ENCODE measurements around the gene AFF3.

Gene AFF3

DNA sequence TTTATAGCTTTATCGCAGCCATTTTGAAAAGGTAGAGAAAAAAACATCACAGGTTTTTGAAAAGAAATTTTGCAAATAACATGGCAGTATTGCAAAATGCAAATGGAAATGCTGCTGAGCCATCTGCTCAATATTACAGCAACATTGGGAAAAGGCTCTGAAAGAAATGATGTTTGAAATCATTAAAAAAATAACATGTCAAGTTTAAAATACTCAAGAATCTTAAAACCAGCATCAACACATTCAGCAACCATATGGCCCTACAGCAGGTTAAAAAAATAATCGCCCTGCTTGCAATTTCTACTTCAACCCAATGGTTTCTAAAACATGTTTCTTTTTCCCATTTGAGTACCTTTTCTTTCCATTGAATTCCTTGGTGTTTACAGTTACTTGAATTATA is 289.4 kb downstream of the AFF3 start:
- DNase-seq (ENCODE audit: extremely low spot score), result no peak
- ChIA-PET POLR2A (no interaction called here), CTCF (interaction anchor here (0.6 kb wide), 1 partner anchor 225 kb away, joined by 3 read pairs; no protein-coding TSS in a partner anchor)
- no peak for TF ChIP-seq LEF1 (IDR thresholded peaks at IDR 0.05; ENCODE audit: borderline replicate concordance)

DNA sequence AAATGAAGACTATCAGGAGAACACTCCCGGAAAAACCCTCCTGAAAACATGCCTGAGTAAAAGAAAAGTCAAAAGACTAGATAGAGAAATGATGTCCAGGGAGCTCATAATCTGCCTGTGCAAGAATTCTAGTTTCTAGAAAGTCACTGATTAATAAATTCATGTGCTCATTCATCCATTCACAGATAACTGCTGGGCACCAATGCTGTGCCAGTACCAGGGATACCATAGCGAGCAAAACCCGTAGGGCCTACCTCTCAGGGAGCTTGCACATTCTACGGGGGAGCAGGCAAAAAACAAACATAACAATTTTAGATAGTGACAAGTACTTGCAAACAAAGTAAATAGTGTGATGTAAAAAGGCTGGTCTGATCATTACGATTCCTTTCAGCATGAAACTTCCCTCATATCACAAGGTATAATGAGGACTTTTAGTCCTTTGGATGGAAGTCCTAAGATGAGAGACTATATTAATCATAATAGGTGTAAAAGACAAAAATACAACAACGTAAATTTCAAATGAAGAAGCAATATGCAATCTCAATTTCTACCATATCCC is 289.9 kb downstream of the AFF3 start:
- POLR2A ChIA-PET, result no interaction called here
- TF ChIP-seq CTBP1 (IDR thresholded peaks at IDR 0.05; ENCODE audit: borderline replicate concordance) (no peak), TARDBP (IDR thresholded peaks at IDR 0.05) (no peak), ELF4 (IDR thresholded peaks at IDR 0.05) (no peak), SP1 (IDR thresholded peaks at IDR 0.05) (no peak), NFRKB (IDR thresholded peaks at IDR 0.05) (no peak), ZNF384 (IDR thresholded peaks at IDR 0.05) (no peak), FOXM1 (IDR thresholded peaks at IDR 0.05; ENCODE audit: borderline replicate concordance) (no peak), ARNT (IDR thresholded peaks at IDR 0.05) (no peak), FOXK2 (IDR thresholded peaks at IDR 0.05) (no peak), FOXA1 (IDR thresholded peaks at IDR 0.05) (no peak), SUZ12 (IDR thresholded peaks at IDR 0.05) (no peak), BHLHE40 (IDR thresholded peaks at IDR 0.05; ENCODE audit: borderline replicate concordance) (no peak), HDGF (IDR thresholded peaks at IDR 0.05; ENCODE audit: borderline replicate concordance) (no peak), L3MBTL2 (conservative IDR thresholded peaks at IDR 0.05) (no peak), LEF1 (IDR thresholded peaks at IDR 0.05; ENCODE audit: borderline replicate concordance) (no peak)
- TF ChIP-seq, protein P1, sequence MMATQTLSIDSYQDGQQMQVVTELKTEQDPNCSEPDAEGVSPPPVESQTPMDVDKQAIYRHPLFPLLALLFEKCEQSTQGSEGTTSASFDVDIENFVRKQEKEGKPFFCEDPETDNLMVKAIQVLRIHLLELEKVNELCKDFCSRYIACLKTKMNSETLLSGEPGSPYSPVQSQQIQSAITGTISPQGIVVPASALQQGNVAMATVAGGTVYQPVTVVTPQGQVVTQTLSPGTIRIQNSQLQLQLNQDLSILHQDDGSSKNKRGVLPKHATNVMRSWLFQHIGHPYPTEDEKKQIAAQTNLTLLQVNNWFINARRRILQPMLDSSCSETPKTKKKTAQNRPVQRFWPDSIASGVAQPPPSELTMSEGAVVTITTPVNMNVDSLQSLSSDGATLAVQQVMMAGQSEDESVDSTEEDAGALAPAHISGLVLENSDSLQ (IDR thresholded peaks at IDR 0.05), result no peak
- CTCF ChIA-PET, result interaction anchor here (0.6 kb wide), 1 partner anchor 226 kb away, joined by 3 read pairs; no protein-coding TSS in a partner anchor
- no peak for DNase-seq (ENCODE audit: extremely low spot score)

DNA sequence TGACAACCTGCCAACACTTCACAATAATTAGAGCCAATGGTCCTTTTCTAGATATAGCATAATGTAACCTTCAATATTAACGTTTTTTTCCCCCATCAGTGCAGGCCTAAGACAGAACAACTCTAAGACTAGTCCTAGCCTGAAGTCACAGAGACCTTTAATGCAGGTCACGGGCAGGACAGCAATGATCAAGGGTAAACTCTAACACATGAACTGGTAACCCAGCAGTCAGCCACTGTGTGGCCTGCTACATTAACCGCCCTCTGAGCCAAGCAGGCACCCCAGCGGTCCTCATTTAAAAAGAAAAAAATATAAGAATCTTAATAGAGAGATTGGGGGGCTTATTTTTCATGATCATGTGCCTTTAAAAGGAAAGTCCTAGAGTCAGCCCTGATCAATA is 290.6 kb downstream of the AFF3 start:
- TF ChIP-seq HDGF (IDR thresholded peaks at IDR 0.05; ENCODE audit: borderline replicate concordance) (no peak), FOXK2 (IDR thresholded peaks at IDR 0.05) (no peak), SP1 (IDR thresholded peaks at IDR 0.05) (no peak), NFRKB (IDR thresholded peaks at IDR 0.05) (no peak), BHLHE40 (IDR thresholded peaks at IDR 0.05; ENCODE audit: borderline replicate concordance) (no peak), FOXM1 (IDR thresholded peaks at IDR 0.05; ENCODE audit: borderline replicate concordance) (no peak), SUZ12 (IDR thresholded peaks at IDR 0.05) (no peak), TARDBP (IDR thresholded peaks at IDR 0.05) (no peak), LEF1 (IDR thresholded peaks at IDR 0.05; ENCODE audit: borderline replicate concordance) (no peak), L3MBTL2 (conservative IDR thresholded peaks at IDR 0.05) (no peak), FOXA1 (IDR thresholded peaks at IDR 0.05) (no peak), ELF4 (IDR thresholded peaks at IDR 0.05) (no peak), ARNT (IDR thresholded peaks at IDR 0.05) (no peak), CTBP1 (IDR thresholded peaks at IDR 0.05; ENCODE audit: borderline replicate concordance) (no peak), ZNF384 (IDR thresholded peaks at IDR 0.05) (no peak)
- TF ChIP-seq, protein P1 (IDR thresholded peaks at IDR 0.05), result no peak
- CTCF ChIA-PET, result interaction anchor here (0.6 kb wide), 1 partner anchor 9 kb away, joined by 3 read pairs; no protein-coding TSS in a partner anchor
- DNase-seq (ENCODE audit: extremely low spot score), result no peak
- POLR2A ChIA-PET, result no interaction called here

DNA sequence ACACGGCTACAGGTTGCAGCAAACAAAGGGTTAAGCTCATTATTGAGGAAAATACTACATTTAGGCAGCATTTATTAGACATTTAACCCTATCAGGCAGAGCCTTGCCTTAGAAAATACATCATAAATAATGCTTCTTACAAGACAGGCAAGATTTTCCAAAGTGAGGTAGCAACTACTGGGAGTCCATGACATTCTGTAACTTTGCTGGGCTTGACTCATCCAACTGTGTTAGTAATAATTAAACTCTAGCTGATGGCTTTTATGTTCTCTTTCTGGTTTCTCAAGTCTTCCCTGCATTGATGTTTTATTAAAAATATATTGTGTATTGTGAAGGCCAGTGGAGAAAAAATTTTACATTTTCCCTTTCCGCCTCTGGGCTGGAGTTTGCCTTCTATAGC is 291.3 kb downstream of the AFF3 start:
- DNase-seq (ENCODE audit: extremely low spot score), result no peak
- ChIA-PET POLR2A (no interaction called here), CTCF (no interaction called here)
- TF ChIP-seq FOXA1 (IDR thresholded peaks at IDR 0.05) (no peak), FOXM1 (IDR thresholded peaks at IDR 0.05; ENCODE audit: borderline replicate concordance) (no peak), ZNF384 (IDR thresholded peaks at IDR 0.05) (no peak), L3MBTL2 (conservative IDR thresholded peaks at IDR 0.05) (no peak), BHLHE40 (IDR thresholded peaks at IDR 0.05; ENCODE audit: borderline replicate concordance) (no peak), FOXK2 (IDR thresholded peaks at IDR 0.05) (no peak), ELF4 (IDR thresholded peaks at IDR 0.05) (no peak), ARNT (IDR thresholded peaks at IDR 0.05) (no peak), HDGF (IDR thresholded peaks at IDR 0.05; ENCODE audit: borderline replicate concordance) (no peak), NFRKB (IDR thresholded peaks at IDR 0.05) (no peak), SP1 (IDR thresholded peaks at IDR 0.05) (no peak), SUZ12 (IDR thresholded peaks at IDR 0.05) (no peak)
- TF ChIP-seq, protein P1 (IDR thresholded peaks at IDR 0.05), result no peak

DNA sequence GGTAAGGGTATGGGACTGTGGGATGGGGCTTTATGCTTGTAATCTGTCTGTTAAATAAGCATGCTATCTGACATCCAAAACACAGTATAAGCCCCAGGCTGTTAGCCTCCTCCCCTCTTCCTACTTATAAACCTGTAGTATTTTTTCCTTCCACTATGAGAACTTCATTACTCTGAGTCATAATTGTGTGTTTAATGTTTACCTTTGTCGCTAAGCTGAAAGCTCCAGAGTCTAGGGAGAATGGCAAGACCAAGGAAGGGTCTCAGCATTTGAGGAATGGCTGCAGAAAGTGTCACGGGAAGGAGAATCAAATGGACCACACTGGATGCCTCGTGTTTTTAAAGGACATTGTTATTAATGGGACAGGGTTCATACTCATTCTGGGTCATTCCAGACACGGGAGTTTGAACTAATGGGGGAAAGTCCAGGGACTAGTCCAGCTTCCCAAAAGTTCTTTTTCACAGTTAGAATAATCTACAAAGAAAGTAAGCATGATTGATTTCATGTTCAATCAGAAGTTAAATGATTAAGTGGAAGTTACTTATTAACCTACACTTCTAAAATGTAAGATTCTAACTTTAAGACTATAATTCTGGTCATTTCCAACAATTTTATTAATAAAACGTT is 292.2 kb downstream of the AFF3 start:
- no peak for TF ChIP-seq ZNF384 (IDR thresholded peaks at IDR 0.05)
- TF ChIP-seq TARDBP (IDR thresholded peaks at IDR 0.05), result no peak
- TF ChIP-seq NFRKB (IDR thresholded peaks at IDR 0.05), result no peak
- TF ChIP-seq, protein P1 (IDR thresholded peaks at IDR 0.05), result no peak
- no peak for TF ChIP-seq L3MBTL2 (conservative IDR thresholded peaks at IDR 0.05)
- no peak for TF ChIP-seq ELF4 (IDR thresholded peaks at IDR 0.05)
- no peak for TF ChIP-seq FOXM1 (IDR thresholded peaks at IDR 0.05; ENCODE audit: borderline replicate concordance)
- no peak for TF ChIP-seq FOXK2 (IDR thresholded peaks at IDR 0.05)
- no peak for TF ChIP-seq LEF1 (IDR thresholded peaks at IDR 0.05; ENCODE audit: borderline replicate concordance)
- TF ChIP-seq BHLHE40 (IDR thresholded peaks at IDR 0.05; ENCODE audit: borderline replicate concordance), result no peak
- TF ChIP-seq HDGF (IDR thresholded peaks at IDR 0.05; ENCODE audit: borderline replicate concordance), result no peak
- TF ChIP-seq CTBP1 (IDR thresholded peaks at IDR 0.05; ENCODE audit: borderline replicate concordance), result no peak
- TF ChIP-seq FOXA1 (IDR thresholded peaks at IDR 0.05), result no peak
- TF ChIP-seq SUZ12 (IDR thresholded peaks at IDR 0.05), result no peak
- no peak for TF ChIP-seq ARNT (IDR thresholded peaks at IDR 0.05)
- TF ChIP-seq SP1 (IDR thresholded peaks at IDR 0.05), result no peak
- ChIA-PET CTCF (no interaction called here), POLR2A (no interaction called here)
- peak; percentile 19 for DNase-seq (ENCODE audit: extremely low spot score)

All from HEK293T (cell line).